ENCODE measurements around the gene ORMDL3.
"Not testable (repeated sequence)": the region's sequence is repeated elsewhere in the genome, so short reads cannot be mapped to it uniquely, and the experiment has no call there.

The ORMDL3 gene

GRCh38 chr17:39948489-39948828 lies 21.1 kb upstream of the ORMDL3 start:
- not testable (repeated sequence) for DNase-seq

DNA sequence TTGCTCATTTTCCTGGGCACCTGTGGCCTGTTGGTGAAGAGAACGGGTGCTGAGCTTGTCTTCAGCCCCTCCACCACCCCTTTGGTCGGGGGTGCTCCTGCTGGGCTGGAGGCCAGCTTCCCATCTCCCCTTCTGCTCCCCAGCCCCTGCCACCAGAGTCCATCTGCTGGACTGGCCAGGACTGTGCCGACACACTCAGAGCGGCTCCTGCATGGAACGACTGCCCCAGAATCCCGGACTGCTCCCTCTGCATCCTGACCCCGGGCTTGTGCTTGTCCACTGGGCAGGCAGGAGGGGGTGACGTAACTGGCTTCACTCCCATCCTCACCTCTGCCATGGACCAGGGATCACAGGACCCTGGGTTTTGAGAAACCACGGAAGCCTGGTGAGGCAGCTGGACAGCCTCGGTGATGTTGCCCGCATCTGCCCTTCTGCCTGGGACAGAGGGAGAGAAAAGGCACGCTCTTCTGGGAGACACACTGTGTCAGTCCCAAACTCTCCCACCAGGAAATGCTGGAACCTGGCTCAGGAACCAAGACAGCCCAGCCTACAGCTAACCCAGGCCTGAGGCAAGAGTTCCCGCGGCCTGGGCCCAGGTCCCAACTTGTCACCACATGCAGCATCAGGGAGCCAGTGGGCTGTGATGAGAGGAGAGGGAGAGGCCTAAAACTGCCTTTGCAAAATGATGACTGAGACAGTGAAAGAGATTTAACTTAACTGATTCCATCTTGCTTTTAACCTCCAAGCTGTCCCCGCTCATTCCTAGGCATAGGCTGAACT lies 19.3 kb upstream of the ORMDL3 start:
- DNase-seq: no peak

GRCh38 chr17:39944393-39944711 lies 17.0 kb upstream of the ORMDL3 start:
- no peak for DNase-seq

DNA sequence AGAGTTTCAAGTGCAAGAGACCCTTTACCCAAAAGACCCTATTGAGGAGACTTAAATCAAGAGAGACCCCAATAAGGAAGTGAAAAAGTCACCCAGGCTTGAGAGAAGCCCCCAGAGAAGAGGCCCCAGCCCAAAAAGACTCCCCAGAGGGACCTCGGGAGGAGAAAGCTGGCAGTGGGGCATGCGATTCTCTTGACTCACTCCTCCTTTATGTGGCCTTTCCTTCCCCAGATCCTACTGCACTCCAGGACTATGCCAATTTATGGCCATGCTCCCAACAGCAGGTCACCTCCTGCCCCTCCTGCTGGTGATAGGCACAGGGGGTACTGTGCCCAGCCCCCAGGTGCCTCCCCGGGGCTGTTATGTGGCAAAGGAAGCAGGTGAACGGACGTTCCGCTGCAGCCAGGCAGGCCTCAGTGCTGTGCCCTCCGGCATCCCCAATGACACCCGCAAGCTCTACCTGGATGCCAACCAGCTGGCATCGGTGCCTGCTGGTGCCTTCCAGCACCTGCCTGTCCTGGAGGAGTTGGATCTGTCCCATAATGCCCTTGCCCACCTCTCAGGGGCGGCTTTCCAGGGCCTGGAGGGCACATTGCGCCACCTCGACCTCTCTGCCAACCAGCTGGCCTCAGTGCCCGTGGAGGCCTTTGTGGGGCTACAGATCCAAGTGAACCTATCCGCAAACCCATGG lies 16.4 kb upstream of the ORMDL3 start:
- no peak for DNase-seq

DNA sequence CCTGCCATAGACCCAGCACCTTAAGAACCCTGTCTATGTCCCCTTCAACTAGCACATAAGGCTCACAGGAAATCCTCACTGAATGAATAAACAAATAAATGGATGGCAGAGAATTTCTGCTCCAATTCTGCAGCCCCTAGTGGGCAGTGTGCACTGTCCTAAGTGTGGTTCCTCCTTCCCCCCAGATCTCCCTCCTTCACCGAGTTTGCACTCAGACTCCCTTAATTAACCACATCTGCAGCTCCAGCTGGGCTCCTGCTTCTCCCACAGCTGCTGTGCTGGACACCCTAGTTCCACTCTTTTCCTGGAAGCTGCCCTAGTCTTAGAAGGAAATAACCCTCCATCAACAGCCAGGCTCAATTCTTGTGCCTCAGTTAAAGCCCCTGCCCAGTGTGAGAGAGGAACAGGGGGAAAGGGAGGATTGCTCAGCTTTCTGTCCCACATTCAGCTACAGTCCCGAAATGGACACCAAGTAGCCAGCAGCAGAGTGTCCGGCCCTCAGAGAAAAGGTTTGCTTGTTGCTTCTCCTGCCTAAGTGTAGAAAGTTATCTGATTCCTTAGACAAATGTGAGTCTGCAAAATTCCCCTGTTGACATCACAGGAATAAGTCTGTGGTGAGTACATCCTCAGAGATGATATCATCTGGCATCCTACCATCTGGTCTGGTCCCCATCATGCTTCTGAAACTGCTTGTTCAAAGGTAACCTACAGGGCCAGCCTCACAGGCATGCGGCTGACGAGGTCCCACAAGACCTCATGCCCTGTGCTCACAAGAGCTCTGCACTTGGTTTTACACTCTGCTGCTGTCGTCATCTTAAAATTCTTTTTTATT lies 12.4 kb upstream of the ORMDL3 start:
- peak; percentile 18 to 48 for DNase-seq

- no peak for DNase-seq
Observed at GRCh38 chr17:39939106-39939505, 11.7 kb upstream of the ORMDL3 start.

GRCh38 chr17:39938140-39938869 lies 10.9 kb upstream of the ORMDL3 start:
- DNase-seq: no peak

- no peak for DNase-seq
Observed at GRCh38 chr17:39937447-39937846, 10.0 kb upstream of the ORMDL3 start.

DNA sequence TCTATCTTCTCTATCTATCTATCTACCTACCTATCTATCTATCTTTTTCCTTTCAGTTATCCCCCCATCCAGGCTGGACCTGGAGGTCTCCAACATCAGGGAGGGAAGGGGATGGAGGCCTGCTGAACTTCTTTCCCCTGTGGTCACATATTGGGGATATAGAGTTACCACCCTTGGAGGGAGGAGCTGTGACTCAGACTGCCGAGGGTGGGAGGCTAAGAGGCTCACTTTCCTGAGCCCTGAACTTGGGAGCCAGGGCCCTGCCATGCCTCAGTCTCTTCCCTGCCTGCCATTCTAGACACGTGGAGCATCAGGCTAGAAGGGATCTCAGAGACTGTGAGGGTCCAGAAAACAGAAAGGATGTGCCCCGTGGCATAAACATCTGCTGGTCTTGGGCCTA lies 8.5 kb upstream of the ORMDL3 start:
- DNase-seq: no peak

GRCh38 chr17:39934324-39934723 lies 6.9 kb upstream of the ORMDL3 start:
- no peak for DNase-seq

- no peak for DNase-seq
Observed at GRCh38 chr17:39933912-39934311, 6.5 kb upstream of the ORMDL3 start.

GRCh38 chr17:39929646-39930407 lies 2.4 kb upstream of the ORMDL3 start:
- no peak for DNase-seq

GRCh38 chr17:39928858-39929645 lies 1.7 kb upstream of the ORMDL3 start:
- no peak for DNase-seq

- no peak for DNase-seq
Observed at GRCh38 chr17:39927929-39928857, 792 bp upstream of the ORMDL3 start.

- DNase-seq: peak; percentile 21 to 77
Observed at GRCh38 chr17:39926588-39927100, 757 bp downstream of the ORMDL3 start.

DNA sequence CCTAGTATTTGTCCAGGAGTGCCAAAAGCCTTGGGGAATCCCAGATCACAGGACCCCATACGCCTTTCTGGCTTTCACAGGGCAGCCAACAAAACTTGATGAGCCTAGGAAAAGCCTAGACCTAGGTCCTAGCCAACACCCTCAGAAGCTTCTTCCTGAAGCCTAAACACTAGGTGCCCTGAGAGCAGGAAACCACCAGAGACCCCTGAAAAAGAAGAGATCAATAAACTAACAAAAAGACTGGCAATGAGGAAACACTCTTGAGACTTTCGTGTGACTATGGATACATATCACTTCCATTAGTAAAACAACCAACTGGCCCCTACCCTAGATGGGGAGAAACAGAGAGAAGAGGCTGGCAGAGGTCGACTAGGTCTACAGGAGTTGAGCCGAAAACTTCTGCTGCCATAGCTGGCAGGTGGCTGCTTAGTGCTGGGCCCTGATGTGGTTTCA lies 1.2 kb downstream of the ORMDL3 start:
- DNase-seq: peak in 1 of 2 donors; percentile 38

DNA sequence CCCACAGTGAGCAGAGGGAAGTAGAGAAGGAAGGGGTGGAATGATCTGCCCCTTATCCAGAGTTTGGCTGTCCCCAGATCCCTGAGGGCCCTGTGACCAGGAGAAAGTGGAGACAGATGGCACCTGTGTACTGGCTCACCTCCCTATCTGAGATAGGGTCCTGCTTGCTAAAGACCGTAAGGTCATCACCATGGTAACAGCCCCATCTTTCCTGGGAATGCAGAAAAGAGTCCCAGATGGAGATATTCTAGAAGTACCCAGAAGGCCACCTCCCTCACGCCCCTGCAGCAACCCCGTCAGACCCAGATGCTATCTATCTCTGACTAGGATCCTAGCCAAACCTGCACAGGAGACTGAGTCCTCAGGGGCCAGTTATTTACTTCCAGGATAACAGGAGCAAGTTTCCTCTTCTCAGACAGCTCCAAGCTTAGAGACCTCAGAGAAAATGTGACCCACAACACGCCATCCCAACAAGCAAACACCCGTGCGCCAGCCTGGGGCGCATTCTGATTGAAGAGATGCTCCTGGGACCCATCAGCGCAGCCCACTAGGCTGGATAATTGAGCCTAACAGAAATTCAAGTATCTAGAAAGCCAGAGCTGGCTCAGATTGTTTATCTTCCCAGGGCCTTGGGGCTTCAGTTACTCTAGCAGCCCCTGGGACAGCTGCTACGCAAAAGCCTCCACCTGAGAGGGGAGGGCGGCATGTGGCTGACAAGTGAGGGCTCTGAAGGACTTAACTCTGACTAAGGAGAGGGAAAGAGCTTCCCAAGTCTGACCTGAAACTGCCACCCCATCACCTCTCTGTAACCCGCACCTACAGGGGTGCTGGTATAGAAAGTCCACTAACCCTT lies 1.9 kb downstream of the ORMDL3 start:
- DNase-seq: no peak

DNA sequence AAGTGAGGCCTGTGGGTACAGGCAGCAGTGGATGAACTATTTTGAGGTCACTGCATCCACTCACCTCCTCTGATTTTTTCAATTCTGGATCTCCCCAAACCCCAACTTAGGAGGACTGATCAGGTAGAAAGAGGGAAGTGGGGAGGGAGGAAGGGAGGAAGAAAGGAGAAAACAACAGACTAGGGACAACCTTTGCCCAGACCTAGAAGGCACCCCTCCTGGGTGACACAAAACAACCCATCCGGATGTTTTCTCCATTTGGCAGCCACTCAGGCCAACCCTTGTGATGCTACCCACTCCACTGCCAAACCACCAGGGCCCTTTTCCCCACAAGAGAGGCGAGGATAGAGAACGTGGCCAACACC lies 2.7 kb downstream of the ORMDL3 start:
- peak in 1 of 2 donors; percentile 21 for DNase-seq

Data from CD4-positive, alpha-beta T cell treated with Interferon alpha-2 for 1 hour (primary cell).